GM18870 (cell line): Measurements from ENCODE around the gene NFATC2.

Experiments used
- ATAC-seq: cut with Tn5 transposase; IDR thresholded peaks from one replicate; pipeline ENCODE4 v1.9.1; 2021; ENCODE audit warnings: moderate library complexity; ENCODE audit not compliant: unreplicated experiment

Gene NFATC2

GRCh38 chr20:51437182-51437924 lies 105.2 kb downstream of the NFATC2 start:
- no peak for ATAC-seq

- ATAC-seq = no peak
These were observed 107.8 kb downstream of the NFATC2 start for GRCh38 chr20:51434580-51435247.

- ATAC-seq = no peak
These were observed 108.5 kb downstream of the NFATC2 start for GRCh38 chr20:51434026-51434425.

- ATAC-seq = no peak
These were observed 109.6 kb downstream of the NFATC2 start for GRCh38 chr20:51432875-51433274.

- ATAC-seq = no peak
These were observed 110.2 kb downstream of the NFATC2 start for GRCh38 chr20:51432251-51432784.

GRCh38 chr20:51431321-51431720 lies 111.2 kb downstream of the NFATC2 start:
- no peak for ATAC-seq

- no peak for ATAC-seq
These were observed 112.1 kb downstream of the NFATC2 start for GRCh38 chr20:51430198-51430950.

GRCh38 chr20:51429696-51430095 lies 112.8 kb downstream of the NFATC2 start:
- no peak for ATAC-seq

GRCh38 chr20:51429144-51429482 lies 113.4 kb downstream of the NFATC2 start:
- ATAC-seq = no peak

GRCh38 chr20:51428401-51429143 lies 113.9 kb downstream of the NFATC2 start:
- ATAC-seq = no peak

- ATAC-seq = no peak
These were observed 114.7 kb downstream of the NFATC2 start for GRCh38 chr20:51427651-51428291.

GRCh38 chr20:51426718-51427650 lies 115.5 kb downstream of the NFATC2 start:
- no peak for ATAC-seq

- ATAC-seq = no peak
These were observed 117.0 kb downstream of the NFATC2 start for GRCh38 chr20:51425347-51426106.

GRCh38 chr20:51424270-51425117 lies 118.0 kb downstream of the NFATC2 start:
- no peak for ATAC-seq

GRCh38 chr20:51423810-51424209 lies 118.7 kb downstream of the NFATC2 start:
- ATAC-seq = no peak

- ATAC-seq = peak; percentile 63
These were observed 119.2 kb downstream of the NFATC2 start for GRCh38 chr20:51423290-51423667.

GRCh38 chr20:51422514-51423289 lies 119.8 kb downstream of the NFATC2 start:
- ATAC-seq = no peak
